H9 (cell line): ENCODE data around the gene PLEKHA5. TPM values are rescaled to one million over a fixed set of nuclear protein-coding genes. Genes with fewer than 3 reads are reported as not detected.

ENCODE experiments used
- DNase-seq: peaks from one replicate; pipeline ENCODE4 v3.0.0-alpha.2; 2017
- H2AFZ ChIP-seq: one replicate; pipeline ENCODE4 v1.6.1; 2013; ENCODE audit warnings: mild to moderate bottlenecking, low read length, control low read depth, moderate library complexity
- H2AK5ac ChIP-seq: 2 replicates; pipeline ENCODE4 v1.6.1; 2013; ENCODE audit warnings: low read length, control low read depth, mixed read lengths; ENCODE audit not compliant: insufficient read length
- H2BK120ac ChIP-seq: one replicate; pipeline ENCODE4 v1.6.1; 2013; ENCODE audit warnings: low read depth, mild to moderate bottlenecking, low read length, control low read depth, inconsistent platforms; ENCODE audit not compliant: poor library complexity, severe bottlenecking
- H2BK12ac ChIP-seq: 2 replicates; pipeline ENCODE4 v1.6.1; 2013; ENCODE audit warnings: low read length, control low read depth, mixed read lengths, low read depth; ENCODE audit not compliant: insufficient read length
- H2BK15ac ChIP-seq: 2 replicates; pipeline ENCODE4 v1.6.1; 2013; ENCODE audit warnings: low read depth, low read length, control low read depth
- H2BK20ac ChIP-seq: one replicate; pipeline ENCODE4 v1.6.1; 2013; ENCODE audit warnings: low read depth, mild to moderate bottlenecking, low read length, control low read depth, inconsistent platforms; ENCODE audit not compliant: poor library complexity, severe bottlenecking
- H2BK5ac ChIP-seq: 2 replicates; pipeline ENCODE4 v1.6.1; 2013; ENCODE audit warnings: low read length, control low read depth, mixed read lengths; ENCODE audit not compliant: insufficient read length
- H3K14ac ChIP-seq: 2 replicates; pipeline ENCODE4 v1.6.1; 2013; ENCODE audit warnings: low read length, control low read depth; ENCODE audit not compliant: insufficient read depth
- H3K18ac ChIP-seq: 2 replicates; pipeline ENCODE4 v1.6.1; 2013; ENCODE audit warnings: low read depth, mild to moderate bottlenecking, mixed read lengths, low read length, control low read depth; ENCODE audit not compliant: insufficient read length
- H3K23ac ChIP-seq: 2 replicates; pipeline ENCODE4 v1.6.1; 2013; ENCODE audit warnings: low read length, control low read depth, mixed read lengths, low read depth; ENCODE audit not compliant: insufficient read length
- H3K23me2 ChIP-seq: 2 replicates; pipeline ENCODE4 v1.6.1; 2013; ENCODE audit warnings: low read depth, mild to moderate bottlenecking, mixed read lengths, low read length, control low read depth; ENCODE audit not compliant: insufficient read length, poor library complexity, severe bottlenecking
- H3K27ac ChIP-seq: 2 replicates; pipeline ENCODE4 v1.5.1; 2013; ENCODE audit warnings: low read length, control low read depth, mixed read lengths, low read depth; ENCODE audit not compliant: insufficient read length
- H3K27me3 ChIP-seq: 2 replicates; pipeline ENCODE4 v1.6.1; 2013; ENCODE audit warnings: low read length, control low read depth, inconsistent platforms; ENCODE audit not compliant: insufficient read depth
- H3K4ac ChIP-seq: 2 replicates; pipeline ENCODE4 v1.6.1; 2013; ENCODE audit warnings: low read depth, mild to moderate bottlenecking, control low read depth, inconsistent platforms, low read length, moderate library complexity
- H3K4me1 ChIP-seq: 2 replicates; pipeline ENCODE4 v1.6.1; 2013; ENCODE audit warnings: low read length, control low read depth, inconsistent platforms; ENCODE audit not compliant: insufficient read depth
- H3K4me2 ChIP-seq: 2 replicates; pipeline ENCODE4 v1.6.1; 2013; ENCODE audit warnings: low read length, control low read depth, mixed read lengths; ENCODE audit not compliant: insufficient read length, insufficient read depth
- H3K56ac ChIP-seq: 2 replicates; pipeline ENCODE4 v1.6.1; 2013; ENCODE audit warnings: low read depth, mild to moderate bottlenecking, mixed read lengths, low read length, control low read depth; ENCODE audit not compliant: insufficient read length
- H3K79me1 ChIP-seq: 2 replicates; pipeline ENCODE4 v1.6.1; 2013; ENCODE audit warnings: low read depth, mild to moderate bottlenecking, moderate library complexity, low read length, control low read depth, inconsistent platforms; ENCODE audit not compliant: insufficient read depth, poor library complexity, severe bottlenecking
- H3K79me2 ChIP-seq: 2 replicates; pipeline ENCODE4 v1.6.1; 2013; ENCODE audit warnings: low read length, control low read depth, inconsistent platforms; ENCODE audit not compliant: insufficient read depth
- H3K9ac ChIP-seq: 2 replicates; pipeline ENCODE4 v1.6.1; 2013; ENCODE audit warnings: low read length, control low read depth, mixed read lengths; ENCODE audit not compliant: insufficient read length; ENCODE audit errors: extremely low read depth
- H3K9me3 ChIP-seq: one replicate; pipeline ENCODE4 v1.6.1; 2013; ENCODE audit warnings: low read depth, low read length, inconsistent platforms; ENCODE audit not compliant: control insufficient read depth
- H3T11ph ChIP-seq: one replicate; pipeline ENCODE4 v1.6.1; 2013; ENCODE audit warnings: mild to moderate bottlenecking, low read length, control low read depth, inconsistent platforms
- H4K20me1 ChIP-seq: one replicate; pipeline ENCODE4 v1.6.1; 2013; ENCODE audit not compliant: control insufficient read depth, insufficient read length, insufficient read depth
- H4K5ac ChIP-seq: 2 replicates; pipeline ENCODE4 v1.6.1; 2013; ENCODE audit warnings: low read depth, mild to moderate bottlenecking, mixed read lengths, low read length, control low read depth; ENCODE audit not compliant: insufficient read length
- H4K8ac ChIP-seq: replicated peaks from 2 replicates; pipeline ENCODE4 v1.6.1; 2013; ENCODE audit warnings: low read length, control low read depth, mixed read lengths, low read depth; ENCODE audit not compliant: insufficient read length
- H4K91ac ChIP-seq: 2 replicates; pipeline ENCODE4 v1.6.1; 2013; ENCODE audit warnings: low read depth, mild to moderate bottlenecking, moderate library complexity, mixed read lengths, low read length, control low read depth; ENCODE audit not compliant: insufficient read length
- H3K27ac Mint-ChIP-seq, 3 experiments: 2 replicates in 2 of 3; 3 replicates in 1 of 3; pipeline ENCODE4 v1.8.0; 2020 to 2021; ENCODE audit warnings: mixed read lengths in 3 of 3, mild to moderate bottlenecking in 1 of 3, moderate library complexity in 1 of 3
- H3K27me3 Mint-ChIP-seq: 2 replicates; pipeline ENCODE4 v1.8.0; 2021; ENCODE audit warnings: low read depth, mild to moderate bottlenecking, moderate library complexity, mixed read lengths
- H3K36me3 Mint-ChIP-seq, 3 experiments: 2 replicates in 2 of 3; 3 replicates in 1 of 3; pipeline ENCODE4 v1.8.0; 2020 to 2021; ENCODE audit warnings: low read depth in 3 of 3, mixed read lengths in 3 of 3; ENCODE audit not compliant: insufficient read depth in 1 of 3
- H3K4me1 Mint-ChIP-seq, 2 experiments: 2 replicates each; pipeline ENCODE4 v1.8.0; 2020; ENCODE audit warnings: mixed read lengths in 2 of 2
- H3K4me3 Mint-ChIP-seq, 2 experiments: 2 replicates in 1 of 2; 3 replicates in 1 of 2; pipeline ENCODE4 v1.8.0; 2020 to 2021; ENCODE audit warnings: mild to moderate bottlenecking in 2 of 2, mixed read lengths in 2 of 2, moderate library complexity in 1 of 2
- H3K9me3 Mint-ChIP-seq, 2 experiments: 2 replicates in 1 of 2; 3 replicates in 1 of 2; pipeline ENCODE4 v1.8.0; 2020; ENCODE audit warnings: mild to moderate bottlenecking in 2 of 2, mixed read lengths in 2 of 2, moderate library complexity in 1 of 2
- CTCF ChIP-seq: fragments of 200-600 bp; sonication (generic); conservative IDR thresholded peaks from 3 replicates; pipeline ENCODE4 v1.8.0; 2021; ENCODE audit warnings: antibody characterized with exemption, mild to moderate bottlenecking
- WGBS: extraction: QIAGEN DNeasy Blood & Tissue Kit; methylation state at CpG from one replicate; pipeline ENCODE4 v1.1.7; 2013; ENCODE audit warnings: missing lambda C conversion rate, low lambda C conversion rate, mixed read lengths; ENCODE audit not compliant: insufficient read length; ENCODE audit errors: extremely low coverage; 5-methylcytosine and 5-hydroxymethylcytosine counted together
- total RNA-seq: library from RNA; stranded (reverse); gene quantifications from 2 replicates; pipeline ENCODE4 v1.2.1, GENCODE V29; 2021

PLEKHA5 gene
- total RNA-seq, 1 experiment from 2014 or later = 86.7 TPM

- Histone ChIP-seq H2BK5ac (no peak overlapping the region), H2BK20ac (no peak overlapping the region), H2BK12ac (no peak overlapping the region), H4K5ac (no peak overlapping the region), H3K56ac (no peak overlapping the region), H4K20me1 (no peaks in the 10 kb centered on the region), H3K23me2 (no peaks in the 10 kb centered on the region), H2BK120ac (no peak overlapping the region), H2AK5ac (no peak overlapping the region), H3K18ac (no peak overlapping the region), H3K9me3 (no peaks in the 10 kb centered on the region), H3K9ac (no peak overlapping the region), H3K27me3 (no peaks in the 10 kb centered on the region), H3K27ac (no peak overlapping the region), H4K8ac (no peak overlapping the region), H3K79me1 (no peaks in the 10 kb centered on the region), H3K79me2 (no peaks in the 10 kb centered on the region), H3K23ac (no peak overlapping the region), H3T11ph (no peak overlapping the region), H3K4me1 (no peaks in the 10 kb centered on the region), H4K91ac (no peak overlapping the region), H2AFZ (no peak overlapping the region), H3K4ac (no peak overlapping the region), H3K14ac (no peak overlapping the region), H2BK15ac (no peak overlapping the region), H3K4me2 (no peak overlapping the region)
- TF ChIP-seq CTCF = no peak
- no CpG with 5 or more reads among the region's 1 CpG for WGBS
- no peak overlapping the region for H3K27ac Mint-ChIP-seq
- H3K4me1 Mint-ChIP-seq = peaks cover 4 to 6% of the 10 kb centered on the region in 2 experiments
- no peaks in the 10 kb centered on the region for H3K27me3 Mint-ChIP-seq
- 0 out of 7 replicates have a peak, but pooled peaks cover 0 to 2% (median 0%) of the 10 kb centered on the region in 3 experiments for H3K36me3 Mint-ChIP-seq
- no peak overlapping the region for H3K4me3 Mint-ChIP-seq
- no peaks in the 10 kb centered on the region; a peak in 1 of 5 replicates for H3K9me3 Mint-ChIP-seq
- no peak for DNase-seq
These were observed 14.2 kb upstream of the PLEKHA5 start for GRCh38 chr12:19115285-19115684.
